PC-9 (cell line): ENCODE results near the gene MTX1. TPM values are rescaled to one million over a fixed set of nuclear protein-coding genes. Genes with fewer than 3 reads are reported as not detected.

Experiments used
- BruUV-seq: library from RNA; stranded (reverse); fragments of 400-500 nt; replicated peaks from 2 replicates; lab custom pipeline; 2021; lab: Mats Ljungman, UMichigan
- CTCF ChIA-PET: fragments of 300-600 bp; sonication (Branson Sonifier 250); formaldehyde crosslinking; loops from one replicate; lab custom pipeline; 2022; ENCODE audit warnings: antibody characterized with exemption; lab: Charles Lee
- POLR2A ChIA-PET: fragments of 300-600 bp; sonication (Branson Sonifier 250); formaldehyde crosslinking; loops from one replicate; lab custom pipeline; 2022; ENCODE audit warnings: antibody characterized with exemption; ENCODE audit not compliant: unreplicated experiment; lab: Charles Lee
- DNase-seq, 2 experiments: peaks; one replicate each; pipeline versions ENCODE4 v3.0.0 to v3.0.0-alpha.2; 2015 to 2022; ENCODE audit warnings: mixed read lengths in 1 of 2
- H2AFZ ChIP-seq: fragments of 200-600 bp; sonication (generic); 2 replicates; pipeline ENCODE4 v1.8.1; 2017; ENCODE audit warnings: antibody characterized with exemption
- H3F3A ChIP-seq: fragments of 200-600 bp; sonication (generic); 2 replicates; pipeline ENCODE4 v1.8.1; 2017; ENCODE audit warnings: antibody characterized with exemption, mild to moderate bottlenecking, low read depth; ENCODE audit not compliant: insufficient read depth
- H3K27ac ChIP-seq: fragments of 200-600 bp; sonication (generic); 2 replicates; pipeline ENCODE4 v1.6.1; 2016; ENCODE audit warnings: mixed run types
- H3K27me3 ChIP-seq: fragments of 200-600 bp; sonication (generic); 2 replicates; pipeline ENCODE4 v1.6.1; 2016; ENCODE audit warnings: low read depth, mixed run types; ENCODE audit not compliant: insufficient read depth
- H3K36me3 ChIP-seq: fragments of 200-600 bp; sonication (generic); 2 replicates; pipeline ENCODE4 v1.6.1; 2016; ENCODE audit warnings: low read depth, mixed run types
- H3K4me1 ChIP-seq: fragments of 200-600 bp; sonication (generic); replicated peaks from 2 replicates; pipeline ENCODE4 v1.6.1; 2016; ENCODE audit warnings: mixed run types; ENCODE audit not compliant: insufficient read depth
- H3K4me2 ChIP-seq: fragments of 200-600 bp; sonication (generic); 2 replicates; pipeline ENCODE4 v1.6.1; 2017; ENCODE audit warnings: mixed run types
- H3K4me3 ChIP-seq: fragments of 200-600 bp; sonication (generic); 2 replicates; pipeline ENCODE4 v1.6.1; 2016; ENCODE audit warnings: mixed run types
- H3K79me2 ChIP-seq: fragments of 200-600 bp; sonication (generic); 2 replicates; pipeline ENCODE4 v1.6.1; 2017; ENCODE audit warnings: low read depth, mixed run types
- H3K9me2 ChIP-seq: fragments of 200-600 bp; sonication (generic); 2 replicates; pipeline ENCODE4 v1.8.1; 2017; ENCODE audit warnings: mild to moderate bottlenecking; ENCODE audit not compliant: insufficient read depth
- H3K9me3 ChIP-seq: fragments of 200-600 bp; sonication (generic); 2 replicates; pipeline ENCODE4 v1.8.1; 2016; ENCODE audit warnings: low read depth; ENCODE audit not compliant: insufficient read depth
- H4K20me1 ChIP-seq: fragments of 200-600 bp; sonication (generic); 2 replicates; pipeline ENCODE4 v1.8.1; 2017; ENCODE audit not compliant: insufficient read depth
- CTCF ChIP-seq: fragments of 200-600 bp; sonication (generic); conservative IDR thresholded peaks from 2 replicates; pipeline ENCODE4 v1.6.1; 2017; ENCODE audit warnings: mixed run types, antibody characterized with exemption, mild to moderate bottlenecking, moderate library complexity
- EZH2 ChIP-seq: fragments of 200-600 bp; sonication (generic); IDR thresholded peaks from 2 replicates; pipeline ENCODE4 v1.8.0; 2017; ENCODE audit warnings: antibody characterized with exemption, low read depth
- intact Hi-C: fragments of 100-400 bp; cut with micrococcal nuclease; formaldehyde crosslinking; loops from one replicate; pipeline ENCODE4 v1.10.0; 2022; ENCODE audit not compliant: unreplicated experiment
- total RNA-seq: library from RNA; stranded (reverse); gene quantifications from 2 replicates; pipeline ENCODE4 v1.2.3, GENCODE V29; 2021

Gene MTX1
- total RNA-seq, 1 experiment from 2014 or later = 56.1 TPM

GRCh38 chr1:155241069-155241679, 32.7 kb downstream of the MTX1 start:
- Histone ChIP-seq H3K9me2 (no peaks in the 10 kb centered on the region), H3K4me3 (peak overlapping the region; percentile 61; the same call in 1 of the 2 replicates), H3F3A (peaks cover 41% of the 10 kb centered on the region), H3K4me1 (peaks cover 26% of the 10 kb centered on the region), H3K79me2 (0 out of 2 replicates have a peak, but pooled peaks cover 6% of the 10 kb centered on the region), H3K36me3 (no peaks in the 10 kb centered on the region), H3K27ac (peak overlapping the region; percentile 29; the same call in 1 of the 2 replicates), H4K20me1 (no peaks in the 10 kb centered on the region), H2AFZ (peak overlapping the region; percentile 81), H3K27me3 (no peaks in the 10 kb centered on the region), H3K4me2 (peak overlapping the region; percentile 86), H3K9me3 (no peaks in the 10 kb centered on the region)
- no TSS peak for BruUV-seq
- intact Hi-C loops = no loop called here
- peak; percentile 51 to 76 for DNase-seq
- ChIA-PET POLR2A (interaction anchor here (0.5 to 0.6 kb wide), 2 partner anchors 64 to 76 kb away, joined by 4 read pairs; no protein-coding TSS in a partner anchor), CTCF (interaction anchor here (0.8 kb wide), 1 partner anchor 16 kb away, joined by 3 read pairs; no protein-coding TSS in a partner anchor)
- TF ChIP-seq CTCF = no peak
- no peak for TF ChIP-seq EZH2

GRCh38 chr1:155241841-155242264, 33.4 kb downstream of the MTX1 start:
- BruUV-seq = no TSS peak
- peaks cover 26% of the 10 kb centered on the region for H3K4me1 ChIP-seq
- H3F3A ChIP-seq = peaks cover 44% of the 10 kb centered on the region
- 0 out of 2 replicates have a peak overlapping the region, but pooled peaks have one; percentile 86 for H3K4me2 ChIP-seq
- no peaks in the 10 kb centered on the region for H3K36me3 ChIP-seq
- intact Hi-C loops = no loop called here
- POLR2A ChIA-PET = no interaction called here
- peak overlapping the region; percentile 29; the same call in 1 of the 2 replicates for H3K27ac ChIP-seq
- no peak for TF ChIP-seq CTCF
- no peak for TF ChIP-seq EZH2
- H3K4me3 ChIP-seq = no peak overlapping the region
- 0 out of 2 replicates have a peak, but pooled peaks cover 6% of the 10 kb centered on the region for H3K79me2 ChIP-seq
- no peaks in the 10 kb centered on the region for H4K20me1 ChIP-seq
- H2AFZ ChIP-seq = no peak overlapping the region
- CTCF ChIA-PET = interaction anchor here (0.8 kb wide), 1 partner anchor 17 kb away, joined by 3 read pairs; no protein-coding TSS in a partner anchor
- H3K27me3 ChIP-seq = no peaks in the 10 kb centered on the region
- DNase-seq = no peak
- no peaks in the 10 kb centered on the region for H3K9me2 ChIP-seq
- H3K9me3 ChIP-seq = no peaks in the 10 kb centered on the region

GRCh38 chr1:155242805-155243358, 34.4 kb downstream of the MTX1 start:
- BruUV-seq = no TSS peak
- H3K4me1 ChIP-seq = peaks cover 26% of the 10 kb centered on the region
- H3K9me2 ChIP-seq = no peaks in the 10 kb centered on the region
- H3K79me2 ChIP-seq = 0 out of 2 replicates have a peak, but pooled peaks cover 6% of the 10 kb centered on the region
- H3K27me3 ChIP-seq = no peaks in the 10 kb centered on the region
- H3K27ac ChIP-seq = no peak overlapping the region
- intact Hi-C loops = no loop called here
- no peaks in the 10 kb centered on the region for H4K20me1 ChIP-seq
- H2AFZ ChIP-seq = no peak overlapping the region
- H3K36me3 ChIP-seq = no peaks in the 10 kb centered on the region
- peak overlapping the region; percentile 75; the same call in 1 of the 2 replicates for H3K4me3 ChIP-seq
- H3F3A ChIP-seq = peaks cover 38% of the 10 kb centered on the region
- TF ChIP-seq EZH2 (no peak), CTCF (no peak)
- H3K4me2 ChIP-seq = peak overlapping the region; percentile 82
- ChIA-PET POLR2A (no interaction called here), CTCF (interaction anchor here (0.5 to 1.5 kb wide), 2 partner anchors 70 to 74 kb away, joined by 3 read pairs; partner anchors contain the start of gene KRTCAP2)
- DNase-seq = peak in 1 of 2 experiments; percentile 50
- H3K9me3 ChIP-seq = no peaks in the 10 kb centered on the region
